HG02759 (cell line): ENCODE results near the gene LGALS1.

ENCODE experiments used
- ATAC-seq: cut with Tn5 transposase; IDR thresholded peaks from one replicate; pipeline ENCODE4 v1.9.1; 2021; ENCODE audit warnings: mild to moderate bottlenecking, moderate library complexity; ENCODE audit not compliant: unreplicated experiment

Gene LGALS1

GRCh38 chr22:37674951-37675929 is at the start of gene LGALS1:
LGALS1 (plus strand) TSS chr22:37675636; CDS start chr22:37675703, 67 bp downstream.
- peak; percentile 48 for ATAC-seq

GRCh38 chr22:37625737-37626136 is 49.7 kb upstream of the LGALS1 start:
- no peak for ATAC-seq

GRCh38 chr22:37626144-37626543 is 49.3 kb upstream of the LGALS1 start:
- ATAC-seq = no peak

GRCh38 chr22:37626556-37627075 is 48.8 kb upstream of the LGALS1 start:
- ATAC-seq = no peak

- no peak for ATAC-seq
Observed at GRCh38 chr22:37627121-37627520, 48.3 kb upstream of the LGALS1 start.

GRCh38 chr22:37627545-37627944 is 47.9 kb upstream of the LGALS1 start:
- ATAC-seq = no peak

GRCh38 chr22:37628830-37629229 is 46.6 kb upstream of the LGALS1 start:
- ATAC-seq = no peak

GRCh38 chr22:37629928-37630327 is 45.5 kb upstream of the LGALS1 start:
- ATAC-seq = no peak

- no peak for ATAC-seq
Observed at GRCh38 chr22:37630839-37631435, 44.5 kb upstream of the LGALS1 start.

GRCh38 chr22:37631448-37632173 is 43.8 kb upstream of the LGALS1 start:
- no peak for ATAC-seq

- peak; percentile 17 for ATAC-seq
Observed at GRCh38 chr22:37632174-37633088, 43.0 kb upstream of the LGALS1 start.

GRCh38 chr22:37633089-37633624 is 42.3 kb upstream of the LGALS1 start:
- ATAC-seq = peak; percentile 60

GRCh38 chr22:37633625-37634416 is 41.6 kb upstream of the LGALS1 start:
- peak; percentile 58 for ATAC-seq

GRCh38 chr22:37634417-37634924 is 41.0 kb upstream of the LGALS1 start:
- ATAC-seq = no peak

- ATAC-seq = no peak
Observed at GRCh38 chr22:37635157-37635556, 40.3 kb upstream of the LGALS1 start.

GRCh38 chr22:37636186-37636948 is 39.1 kb upstream of the LGALS1 start:
- no peak for ATAC-seq

- ATAC-seq = no peak
Observed at GRCh38 chr22:37636949-37637273, 38.5 kb upstream of the LGALS1 start.

GRCh38 chr22:37638391-37639069 is 36.9 kb upstream of the LGALS1 start:
- ATAC-seq = no peak
